Measurements from ENCODE around the gene TSPEAR. TPM values are rescaled to one million over a fixed set of nuclear protein-coding genes. Genes with fewer than 3 reads are reported as not detected.

Gene TSPEAR
- total RNA-seq, 6 experiments from 2014 or later = not detected

- Mint-ChIP-seq H3K4me1 (ENCODE audit: low read depth) (no peaks in the 10 kb centered on the region; the same call in 1 of the 2 replicates), H3K9me3 (no peaks in the 10 kb centered on the region), H3K27ac (no peak overlapping the region), H3K27me3 (ENCODE audit: insufficient read depth) (peaks cover 53% of the 10 kb centered on the region), H3K4me3 (no peak overlapping the region), H3K36me3 (ENCODE audit: low read depth) (no peaks in the 10 kb centered on the region)
- no peak for TF ChIP-seq CTCF (IDR thresholded peaks at IDR 0.05)
- no peak for DNase-seq
These were observed 18.6 kb upstream of the TSPEAR start for GRCh38 chr21:44730028-44730395.

- Mint-ChIP-seq H3K9me3 (no peaks in the 10 kb centered on the region), H3K4me3 (no peak overlapping the region), H3K27me3 (ENCODE audit: insufficient read depth) (peaks cover 55% of the 10 kb centered on the region), H3K36me3 (ENCODE audit: low read depth) (no peaks in the 10 kb centered on the region), H3K4me1 (ENCODE audit: low read depth) (no peaks in the 10 kb centered on the region; the same call in 1 of the 2 replicates), H3K27ac (no peak overlapping the region)
- DNase-seq = no peak
- TF ChIP-seq CTCF (IDR thresholded peaks at IDR 0.05) = no peak
These were observed 18.1 kb upstream of the TSPEAR start for GRCh38 chr21:44729336-44730027.

DNA sequence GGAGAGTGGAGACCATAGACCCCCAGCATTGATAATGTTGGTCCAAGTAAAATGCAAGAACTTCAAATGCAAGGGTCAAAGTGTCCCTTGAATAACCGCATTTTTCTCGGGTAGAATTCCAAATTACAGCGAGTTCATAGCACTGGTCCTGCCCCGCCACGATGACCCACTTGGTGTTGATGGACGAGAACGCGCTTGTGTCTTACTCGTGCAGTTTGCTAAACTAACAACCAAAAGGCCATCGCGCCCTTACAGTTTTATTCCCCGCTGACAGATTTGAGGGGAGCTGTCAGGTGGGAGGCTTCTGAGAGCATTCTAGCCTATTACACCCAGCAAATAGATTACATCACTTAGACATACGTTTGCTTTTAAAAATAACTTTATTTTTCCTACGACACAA is 17.3 kb upstream of the TSPEAR start:
- H3K36me3 Mint-ChIP-seq (ENCODE audit: low read depth) = no peaks in the 10 kb centered on the region
- H3K4me3 Mint-ChIP-seq = no peak overlapping the region
- no peak for TF ChIP-seq CTCF (IDR thresholded peaks at IDR 0.05)
- peaks cover 61% of the 10 kb centered on the region for H3K27me3 Mint-ChIP-seq (ENCODE audit: insufficient read depth)
- H3K9me3 Mint-ChIP-seq = no peaks in the 10 kb centered on the region
- DNase-seq = no peak
- no peaks in the 10 kb centered on the region; the same call in 1 of the 2 replicates for H3K4me1 Mint-ChIP-seq (ENCODE audit: low read depth)
- no peak overlapping the region for H3K27ac Mint-ChIP-seq

GRCh38 chr21:44727757-44728156 is 16.4 kb upstream of the TSPEAR start:
- no peak overlapping the region for H3K4me3 Mint-ChIP-seq
- DNase-seq = no peak
- H3K27me3 Mint-ChIP-seq (ENCODE audit: insufficient read depth) = peaks cover 59% of the 10 kb centered on the region
- no peaks in the 10 kb centered on the region for H3K36me3 Mint-ChIP-seq (ENCODE audit: low read depth)
- no peaks in the 10 kb centered on the region for H3K9me3 Mint-ChIP-seq
- no peaks in the 10 kb centered on the region for H3K4me1 Mint-ChIP-seq (ENCODE audit: low read depth)
- no peak overlapping the region for H3K27ac Mint-ChIP-seq
- TF ChIP-seq CTCF (IDR thresholded peaks at IDR 0.05) = no peak

DNA sequence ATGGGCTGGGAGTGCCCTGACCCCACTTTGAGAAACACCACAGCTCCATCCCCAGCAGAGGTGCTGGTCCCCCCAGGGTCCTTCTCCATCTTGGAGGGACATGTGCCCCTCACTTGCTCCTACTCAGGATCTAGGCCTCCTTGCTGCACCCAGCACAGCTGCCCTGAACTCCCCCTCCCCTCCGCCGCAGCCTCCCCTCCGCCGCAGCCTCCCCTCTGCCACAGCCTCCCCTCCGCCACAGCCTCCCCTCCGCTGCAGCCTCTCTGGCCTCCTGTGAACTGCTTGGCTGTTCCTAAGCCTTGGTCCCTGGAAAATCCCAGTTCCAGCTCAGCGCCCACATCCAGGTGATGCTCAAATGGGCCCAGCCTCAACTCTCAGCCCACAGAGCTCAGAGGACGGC is 15.9 kb upstream of the TSPEAR start:
- Mint-ChIP-seq H3K27me3 (ENCODE audit: insufficient read depth) (peaks cover 60% of the 10 kb centered on the region), H3K4me3 (no peak overlapping the region), H3K9me3 (no peaks in the 10 kb centered on the region), H3K36me3 (ENCODE audit: low read depth) (no peaks in the 10 kb centered on the region), H3K27ac (no peak overlapping the region), H3K4me1 (ENCODE audit: low read depth) (no peaks in the 10 kb centered on the region)
- DNase-seq = no peak
- no peak for TF ChIP-seq CTCF (IDR thresholded peaks at IDR 0.05)
